Suprapubic skin (tissue), 4 donors: Measurements from ENCODE around the gene MVB12A. TPM values are rescaled to one million over a fixed set of nuclear protein-coding genes. Genes with fewer than 3 reads are reported as not detected.

Experiments used
- DNase-seq, 2 donors: peaks; one replicate each; pipeline ENCODE4 v3.0.0-alpha.2; 2019; ENCODE audit warnings: low spot score in 2 of 2
- H3K27ac ChIP-seq: fragments of 200-600 bp; sonication (generic); one replicate; pipeline ENCODE4 v1.5.1; 2019
- H3K27me3 ChIP-seq: fragments of 200-600 bp; sonication (generic); one replicate; pipeline ENCODE4 v1.5.1; 2019
- H3K36me3 ChIP-seq: fragments of 200-600 bp; sonication (generic); one replicate; pipeline ENCODE4 v1.5.1; 2019
- H3K4me1 ChIP-seq: fragments of 200-600 bp; sonication (generic); one replicate; pipeline ENCODE4 v1.5.1; 2019
- H3K4me3 ChIP-seq: fragments of 200-600 bp; sonication (generic); one replicate; pipeline ENCODE4 v1.5.1; 2019; ENCODE audit warnings: mild to moderate bottlenecking
- H3K9me3 ChIP-seq: fragments of 200-600 bp; sonication (generic); one replicate; pipeline ENCODE4 v1.5.1; 2019
- CTCF ChIP-seq, 2 donors: fragments of 200-600 bp in 1 of 2; fragments of 450-650 bp in 1 of 2; sonication (generic) in 1 of 2; IDR thresholded peaks; one replicate each; pipeline ENCODE4 v1.5.1; 2016 to 2019; ENCODE audit warnings: antibody characterized with exemption in 2 of 2, mild to moderate bottlenecking in 1 of 2, moderate library complexity in 1 of 2
- EP300 ChIP-seq: sonication (generic); formaldehyde crosslinking; IDR thresholded peaks from one replicate; pipeline ENCODE4 v1.6.1; 2017; ENCODE audit warnings: antibody characterized with exemption
- POLR2A ChIP-seq, 2 donors: fragments of 450-650 bp; IDR thresholded peaks; one replicate each; pipeline ENCODE4 v1.6.1; 2017; ENCODE audit warnings: antibody characterized with exemption in 2 of 2, mild to moderate bottlenecking in 2 of 2, moderate library complexity in 2 of 2
- POLR2AphosphoS5 ChIP-seq, 3 donors: sonication (generic); formaldehyde crosslinking; IDR thresholded peaks; one replicate each; pipeline ENCODE4 v1.6.1; 2017; ENCODE audit warnings: antibody characterized with exemption in 3 of 3
- WGBS: methylation state at CpG from one replicate; pipeline ENCODE4 v1.1.5; 2018; 5-methylcytosine and 5-hydroxymethylcytosine counted together
- total RNA-seq, 4 donors: library from RNA; depleted of rRNA; stranded (reverse); fragments of >200 nt; gene quantifications; one replicate each; pipeline ENCODE4 v1.1.0, GENCODE V29; 2016

Gene MVB12A
- total RNA-seq, 4 donors from 2014 or later, result 44.2 to 71.3 (median 60.5) TPM

GRCh38 chr19:17380426-17381138 is 39.3 kb upstream of the MVB12A start:
- no peak overlapping the region for H3K4me3 ChIP-seq
- 98% methylated on average over 4 of the region's 5 CpGs for WGBS
- H3K36me3 ChIP-seq, result no peaks in the 10 kb centered on the region
- TF ChIP-seq POLR2A (IDR thresholded peaks at IDR 0.05), result no peak
- TF ChIP-seq EP300, result no peak
- no peak for TF ChIP-seq POLR2AphosphoS5 (IDR thresholded peaks at IDR 0.05)
- TF ChIP-seq CTCF (IDR thresholded peaks at IDR 0.05), result no peak
- no peak overlapping the region for H3K27ac ChIP-seq
- no peaks in the 10 kb centered on the region for H3K9me3 ChIP-seq
- DNase-seq, result no peak
- peaks cover 9% of the 10 kb centered on the region for H3K4me1 ChIP-seq
- H3K27me3 ChIP-seq, result peaks cover 4% of the 10 kb centered on the region

- Histone ChIP-seq H3K27ac (no peak overlapping the region), H3K9me3 (no peaks in the 10 kb centered on the region), H3K27me3 (no peaks in the 10 kb centered on the region), H3K4me3 (no peak overlapping the region), H3K4me1 (peaks cover 21% of the 10 kb centered on the region), H3K36me3 (no peaks in the 10 kb centered on the region)
- DNase-seq, result no peak
- TF ChIP-seq CTCF (IDR thresholded peaks at IDR 0.05) (peak; percentile 86 to 89), EP300 (no peak)
- 41% methylated on average over 10 of the region's 20 CpGs for WGBS
Measured at GRCh38 chr19:17385878-17386611, 33.8 kb upstream of the MVB12A start.

- Histone ChIP-seq H3K27ac (no peak overlapping the region), H3K4me3 (no peak overlapping the region), H3K36me3 (no peaks in the 10 kb centered on the region), H3K27me3 (peaks cover 9% of the 10 kb centered on the region), H3K4me1 (peaks cover 21% of the 10 kb centered on the region), H3K9me3 (no peaks in the 10 kb centered on the region)
- 22% methylated on average over 1 of the region's 1 CpG for WGBS
- no peak for TF ChIP-seq POLR2A (IDR thresholded peaks at IDR 0.05)
- no peak for TF ChIP-seq POLR2AphosphoS5 (IDR thresholded peaks at IDR 0.05)
- no peak for TF ChIP-seq CTCF (IDR thresholded peaks at IDR 0.05)
- no peak for TF ChIP-seq EP300
- no peak for DNase-seq
Measured at GRCh38 chr19:17389288-17389687, 30.6 kb upstream of the MVB12A start.

GRCh38 chr19:17389957-17390664 is 29.7 kb upstream of the MVB12A start:
- Histone ChIP-seq H3K27ac (no peak overlapping the region), H3K27me3 (peaks cover 14% of the 10 kb centered on the region), H3K9me3 (no peaks in the 10 kb centered on the region), H3K4me3 (peak overlapping the region; percentile 43), H3K4me1 (peaks cover 25% of the 10 kb centered on the region), H3K36me3 (no peaks in the 10 kb centered on the region)
- TF ChIP-seq POLR2AphosphoS5 (IDR thresholded peaks at IDR 0.05), result no peak
- 88% methylated on average over 3 of the region's 37 CpGs for WGBS
- no peak for DNase-seq

GRCh38 chr19:17390665-17391370 is 29.0 kb upstream of the MVB12A start:
- Histone ChIP-seq H3K9me3 (no peaks in the 10 kb centered on the region), H3K4me1 (peaks cover 24% of the 10 kb centered on the region), H3K4me3 (peak overlapping the region; percentile 43), H3K36me3 (no peaks in the 10 kb centered on the region), H3K27me3 (peaks cover 14% of the 10 kb centered on the region), H3K27ac (no peak overlapping the region)
- no peak for TF ChIP-seq EP300
- TF ChIP-seq CTCF (IDR thresholded peaks at IDR 0.05), result peak; percentile 56 to 91
- peak; percentile 93 to 96 for DNase-seq
- WGBS, result 0% methylated on average over 15 of the region's 50 CpGs
